Caco-2 (cell line): ENCODE results near the gene APOM. TPM values are rescaled to one million over a fixed set of nuclear protein-coding genes. Genes with fewer than 3 reads are reported as not detected.

Experiments
- BruUV-seq: library from RNA; stranded (reverse); fragments of 400-500 nt; replicated peaks from 2 replicates; lab custom pipeline; 2021; lab: Mats Ljungman, UMichigan
- CTCF ChIA-PET: fragments of 300-600 bp; sonication (Branson Sonifier 250); formaldehyde crosslinking; loops from one replicate; lab custom pipeline; 2022; ENCODE audit warnings: antibody characterized with exemption; lab: Charles Lee
- POLR2A ChIA-PET: fragments of 300-600 bp; sonication (Branson Sonifier 250); formaldehyde crosslinking; loops from one replicate; lab custom pipeline; 2022; ENCODE audit warnings: antibody characterized with exemption; lab: Charles Lee
- DNase-seq, 2 experiments: peaks; one replicate each; pipeline versions ENCODE4 v3.0.0 to v3.0.0-alpha.2; 2020 to 2022
- H3K27me3 ChIP-seq: replicated peaks from 2 replicates; pipeline ENCODE4 v1.6.0; 2011; ENCODE audit warnings: low read length; ENCODE audit not compliant: control insufficient read depth, insufficient read depth
- H3K36me3 ChIP-seq: 2 replicates; pipeline ENCODE4 v1.5.1; 2011; ENCODE audit warnings: low read length; ENCODE audit not compliant: control insufficient read depth, insufficient read depth
- H3K4me1 ChIP-seq: fragments of 250-450 bp; sonication (Bioruptor Pico); 2 replicates; pipeline ENCODE4 v1.5.1; 2020; ENCODE audit warnings: mild to moderate bottlenecking
- H3K4me3 ChIP-seq: 2 replicates; pipeline ENCODE4 v1.5.1; 2011; ENCODE audit warnings: low read depth, mild to moderate bottlenecking, control low read depth, low read length
- H3K9me3 ChIP-seq: fragments of 250-450 bp; sonication (Bioruptor Pico); 2 replicates; pipeline ENCODE4 v1.5.1; 2020; ENCODE audit warnings: mild to moderate bottlenecking, moderate library complexity
- H3K27ac Mint-ChIP-seq: one replicate; pipeline ENCODE4 v1.8.0; 2022; ENCODE audit warnings: mixed read lengths; ENCODE audit not compliant: unreplicated experiment
- H3K27me3 Mint-ChIP-seq: one replicate; pipeline ENCODE4 v1.8.0; 2022; ENCODE audit warnings: mixed read lengths; ENCODE audit not compliant: insufficient read depth, unreplicated experiment
- H3K36me3 Mint-ChIP-seq: one replicate; pipeline ENCODE4 v1.8.0; 2022; ENCODE audit warnings: mild to moderate bottlenecking, mixed read lengths; ENCODE audit not compliant: insufficient read depth, unreplicated experiment
- H3K4me1 Mint-ChIP-seq: one replicate; pipeline ENCODE4 v1.8.0; 2022; ENCODE audit warnings: low read depth, mixed read lengths; ENCODE audit not compliant: unreplicated experiment
- H3K4me3 Mint-ChIP-seq: one replicate; pipeline ENCODE4 v1.8.0; 2022; ENCODE audit warnings: mild to moderate bottlenecking, moderate library complexity, mixed read lengths; ENCODE audit not compliant: unreplicated experiment
- H3K9me3 Mint-ChIP-seq: one replicate; pipeline ENCODE4 v1.8.0; 2022; ENCODE audit warnings: mixed read lengths; ENCODE audit not compliant: unreplicated experiment
- CTCF ChIP-seq, 2 experiments: fragments of 200-600 bp in 1 of 2; IDR thresholded peaks; 1 replicate in 1 of 2; 2 replicates in 1 of 2; pipeline versions ENCODE4 v1.5.1 to v1.8.0; 2011 to 2022; ENCODE audit warnings: antibody characterized with exemption in 1 of 2, control low read depth in 1 of 2, inconsistent platforms in 1 of 2, low read depth in 1 of 2, low read length in 1 of 2, mild to moderate bottlenecking in 1 of 2, moderate library complexity in 1 of 2; ENCODE audit not compliant: insufficient read depth in 1 of 2, severe bottlenecking in 1 of 2, unreplicated experiment in 1 of 2
- intact Hi-C: fragments of 100-400 bp; cut with micrococcal nuclease; formaldehyde crosslinking; loops from one replicate; pipeline ENCODE4 v1.10.0; 2022; ENCODE audit not compliant: unreplicated experiment
- total RNA-seq: library from RNA; stranded (reverse); gene quantifications from 2 replicates; pipeline ENCODE4 v1.2.3, GENCODE V29; 2022

APOM gene
- total RNA-seq, 1 experiment from 2014 or later = 15.8 TPM

GRCh38 chr6:31659649-31660380 lies 4.1 kb downstream of the APOM start:
- peaks cover 53% of the 10 kb centered on the region for H3K4me1 Mint-ChIP-seq
- peaks cover 78% of the 10 kb centered on the region for H3K36me3 Mint-ChIP-seq
- H3K9me3 Mint-ChIP-seq = no peaks in the 10 kb centered on the region
- intact Hi-C loops = loop anchor here (1.0 kb wide), 1 partner anchor 8 kb away; the partner anchor contains the start of gene BAG6
- Histone ChIP-seq H3K9me3 (no peaks in the 10 kb centered on the region), H3K4me1 (peaks cover 39% of the 10 kb centered on the region), H3K36me3 (peaks cover 9% of the 10 kb centered on the region), H3K4me3 (peak overlapping the region; percentile 53), H3K27me3 (no peaks in the 10 kb centered on the region)
- peak overlapping the region; percentile 88 for H3K4me3 Mint-ChIP-seq
- peak overlapping the region; percentile 89 for H3K27ac Mint-ChIP-seq
- POLR2A ChIA-PET = interaction anchor here (0.5 to 2.4 kb wide), 10 partner anchors 11 to 203 kb away, joined by 3 to 14 read pairs (median 4); partner anchors contain the start of genes DDX39B, HSPA1A, HSPA1L and MSH5
- CTCF ChIA-PET = interaction anchor here (0.6 to 1.3 kb wide), 4 partner anchors 8 to 165 kb away, joined by 3 to 6 read pairs (median 4); partner anchors contain the start of gene BAG6
- TF ChIP-seq CTCF (IDR thresholded peaks at IDR 0.05; ENCODE audit: insufficient read depth in 1 of 2, low read depth in 1 of 2, low read length in 1 of 2, severe bottlenecking in 1 of 2, unreplicated experiment in 1 of 2) = no peak
- DNase-seq = no peak
- BruUV-seq = TSS peak; percentile 2
- H3K27me3 Mint-ChIP-seq = no peaks in the 10 kb centered on the region

DNA sequence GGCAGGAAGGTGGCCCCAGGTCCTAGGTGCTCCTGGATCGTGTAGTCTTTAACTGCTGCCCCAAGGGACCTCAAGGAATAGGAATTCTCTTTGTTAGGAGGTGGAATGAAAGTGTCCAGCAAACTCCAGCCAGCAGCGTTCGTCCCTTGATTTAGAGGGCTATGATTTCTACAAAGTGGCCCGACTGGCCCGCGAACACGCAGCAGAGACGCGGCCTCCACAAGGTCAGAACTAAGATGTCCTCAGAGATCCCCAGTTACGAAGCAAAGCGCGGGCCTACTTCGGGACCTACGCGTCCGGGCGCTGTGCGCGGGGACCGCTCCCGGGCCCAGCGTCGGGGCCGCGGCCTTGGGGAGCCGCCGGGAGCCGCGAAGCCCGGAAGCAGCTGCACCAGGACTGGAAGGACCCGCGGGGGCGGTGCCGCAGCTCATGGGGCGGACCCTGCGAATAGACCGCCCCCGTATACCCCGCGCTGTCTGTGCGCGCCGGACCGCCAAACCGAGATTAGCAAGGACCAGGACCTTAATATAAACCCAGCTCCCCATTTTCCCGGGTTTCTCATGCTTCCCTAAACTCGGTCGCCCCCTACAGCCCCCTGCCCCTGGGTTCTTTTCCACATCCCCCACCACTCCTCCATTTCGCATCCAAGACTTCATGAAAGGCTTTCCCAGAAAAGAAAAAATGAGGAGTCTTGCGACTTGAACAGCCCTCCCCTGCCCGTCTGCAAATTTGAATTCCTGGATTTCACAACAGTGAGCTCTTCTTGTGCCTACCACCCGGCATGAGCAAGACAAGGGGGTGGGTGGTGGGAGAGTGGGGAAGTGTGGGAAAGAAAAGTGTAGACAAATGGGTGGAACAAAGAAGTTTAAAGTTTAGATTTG lies 4.9 kb downstream of the APOM start, which contains the start of gene C6orf47:
TSS of gene C6orf47 (minus strand) at position 398 of the 881 bp plus-strand sequence. CDS start 831 bp downstream, outside the sequence.
- BruUV-seq = no TSS peak
- peak; percentile 83 to 89 for DNase-seq
- Histone ChIP-seq H3K9me3 (no peaks in the 10 kb centered on the region), H3K4me1 (peaks cover 31% of the 10 kb centered on the region), H3K27me3 (no peaks in the 10 kb centered on the region), H3K4me3 (peak within 1 kb of the TSS; percentile 53), H3K36me3 (peaks cover 9% of the 10 kb centered on the region)
- Mint-ChIP-seq H3K4me3 (peak within 1 kb of the TSS; percentile 88), H3K4me1 (peaks cover 47% of the 10 kb centered on the region), H3K27ac (peak within 1 kb of the TSS; percentile 89), H3K9me3 (no peaks in the 10 kb centered on the region), H3K36me3 (peaks cover 81% of the 10 kb centered on the region), H3K27me3 (no peaks in the 10 kb centered on the region)
- intact Hi-C loops = loop anchor here (1.0 kb wide), 1 partner anchor 8 kb away; the partner anchor contains the start of gene BAG6
- TF ChIP-seq CTCF (IDR thresholded peaks at IDR 0.05; ENCODE audit: insufficient read depth in 1 of 2, low read depth in 1 of 2, low read length in 1 of 2, severe bottlenecking in 1 of 2, unreplicated experiment in 1 of 2) = no peak
- ChIA-PET CTCF (interaction anchor here (0.7 to 1.3 kb wide), 5 partner anchors 8 to 154 kb away, joined by 3 to 6 read pairs (median 3); partner anchors contain the start of genes BAG6, HSPA1A and HSPA1L), POLR2A (interaction anchor here (0.5 to 2.4 kb wide), 16 partner anchors 8 to 1047 kb away, joined by 3 to 17 read pairs (median 4); partner anchors contain the start of genes BAG6, DDX39B, MSH5 and NEU1)
